Kidney (tissue), 14 donors: Measurements from ENCODE around the gene ANKRD13B. TPM values are rescaled to one million over a fixed set of nuclear protein-coding genes. Genes with fewer than 3 reads are reported as not detected.

Experiments
- DNase-seq, 5 donors: peaks; one replicate each; pipeline ENCODE4 v3.0.0-alpha.2; 2013 to 2020
- FAIRE-seq: peaks from 2 replicates; lab custom pipeline; 2012; peaks lifted over from hg19 to GRCh38; lab: Jason Lieb, UNC
- H3K27ac ChIP-seq, 2 donors: one replicate each; pipeline ENCODE4 v1.7.0; 2013; ENCODE audit warnings: low read depth in 2 of 2, low read length in 2 of 2, inconsistent platforms in 1 of 2
- H3K27me3 ChIP-seq: one replicate; pipeline ENCODE4 v1.7.1; 2013; ENCODE audit warnings: low read length, inconsistent platforms; ENCODE audit not compliant: control insufficient read depth, insufficient read depth
- H3K36me3 ChIP-seq, 3 donors: one replicate each; pipeline versions ENCODE4 v1.7.0 to v1.7.1; 2013; ENCODE audit warnings: low read length in 3 of 3, control low read depth in 1 of 3, inconsistent platforms in 1 of 3; ENCODE audit not compliant: insufficient read depth in 3 of 3, control insufficient read depth in 2 of 3
- H3K4me1 ChIP-seq, 3 donors: one replicate each; pipeline versions ENCODE4 v1.7.0 to v1.7.1; 2013; ENCODE audit warnings: low read length in 3 of 3, inconsistent platforms in 1 of 3, low read depth in 1 of 3; ENCODE audit not compliant: control insufficient read depth in 2 of 3, insufficient read depth in 2 of 3
- H3K4me3 ChIP-seq, 3 donors: one replicate each; pipeline versions ENCODE4 v1.7.0 to v1.8.1; 2013; ENCODE audit warnings: low read length in 3 of 3, control low read depth in 1 of 3, inconsistent platforms in 1 of 3
- H3K9ac ChIP-seq, 3 donors: one replicate each; pipeline versions ENCODE4 v1.7.0 to v1.7.1; 2013; ENCODE audit warnings: low read length in 3 of 3, control low read depth in 1 of 3, inconsistent platforms in 1 of 3
- H3K9me3 ChIP-seq, 3 donors: one replicate each; pipeline versions ENCODE4 v1.7.0 to v1.7.1; 2013; ENCODE audit warnings: low read length in 3 of 3, control low read depth in 1 of 3, inconsistent platforms in 1 of 3; ENCODE audit not compliant: control insufficient read depth in 2 of 3, insufficient read depth in 1 of 3
- intact Hi-C: fragments of 100-400 bp; cut with DNase I; formaldehyde crosslinking; loops from one replicate; pipeline ENCODE4 v1.11.1; 2022
- polyA plus RNA-seq: library from polyadenylated mRNA; stranded (reverse); fragments of 350-450 nt; fragmentation: Illumina TruSeq; extraction: RNeasy Lipid Tissue Mini Kit (QIAGEN cat#74804); gene quantifications from one replicate; pipeline ENCODE4 v1.2.3, GENCODE V29; 2014; ENCODE audit warnings: low read depth, low replicate concordance; ENCODE audit not compliant: insufficient read depth
- total RNA-seq: library from RNA; stranded (reverse); fragmentation: NEBNext Ultra II Directional; extraction: Animal tissue kit (Norgen Biotek cat#: 25700); gene quantifications from one replicate; pipeline ENCODE4 v1.2.1, GENCODE V29; 2021
- TF ChIP-seq, protein P1 (sequence below): IDR thresholded peaks from 3 replicates; pipeline ENCODE4 v1.5.1; 2012; ENCODE audit warnings: mild to moderate bottlenecking, moderate library complexity, borderline replicate concordance; ENCODE audit not compliant: insufficient read depth; ENCODE audit errors: extremely low read depth
- donor health status: control.
- donor health status: control.
- donor health status: control.
- donor health status: control.
- donor health status: control.
- donor health status: DM: yes; HTN: yes; CAD: no.
- donor health status: Normal renal cell carcinoma (clear cell type).

ANKRD13B gene
- total and polyA plus RNA-seq, 2 donors from 2014 or later: 2.8 to 3.3 TPM

DNA sequence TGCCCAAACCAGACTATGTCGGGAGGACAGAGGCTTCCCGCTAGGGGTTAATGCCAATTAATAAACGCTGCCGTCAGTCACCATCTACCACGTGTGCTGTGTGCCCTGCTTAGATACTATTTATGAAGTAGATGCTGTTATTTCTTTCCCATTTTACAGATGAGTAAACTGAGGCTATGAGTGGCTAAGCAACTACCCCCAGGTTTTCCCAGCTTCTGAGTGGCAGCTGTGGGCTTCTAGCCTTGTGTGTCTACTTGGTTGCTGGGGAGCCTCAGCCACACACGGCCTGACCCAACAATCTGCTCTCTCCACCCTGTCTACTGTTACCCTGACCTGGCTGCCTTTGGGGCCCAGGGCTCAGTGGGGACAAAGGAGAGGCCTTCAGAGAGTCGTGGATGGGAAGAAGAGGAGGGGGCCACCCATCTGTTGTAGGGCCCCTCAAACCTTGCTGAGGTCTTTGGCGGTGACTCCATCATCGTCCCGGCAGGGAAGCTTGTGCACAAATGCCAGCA, 10.6 kb upstream of the ANKRD13B start:
- FAIRE-seq: no peak
- Histone ChIP-seq H3K4me1 (peaks cover 0 to 19% (median 5%) of the 10 kb centered on the region in 3 donors), H3K27me3 (no peaks in the 10 kb centered on the region), H3K27ac (no peak overlapping the region), H3K9me3 (no peaks in the 10 kb centered on the region), H3K36me3 (peaks cover 0 to 15% (median 8%) of the 10 kb centered on the region in 3 donors), H3K4me3 (no peak overlapping the region), H3K9ac (no peak overlapping the region)
- TF ChIP-seq, protein P1, sequence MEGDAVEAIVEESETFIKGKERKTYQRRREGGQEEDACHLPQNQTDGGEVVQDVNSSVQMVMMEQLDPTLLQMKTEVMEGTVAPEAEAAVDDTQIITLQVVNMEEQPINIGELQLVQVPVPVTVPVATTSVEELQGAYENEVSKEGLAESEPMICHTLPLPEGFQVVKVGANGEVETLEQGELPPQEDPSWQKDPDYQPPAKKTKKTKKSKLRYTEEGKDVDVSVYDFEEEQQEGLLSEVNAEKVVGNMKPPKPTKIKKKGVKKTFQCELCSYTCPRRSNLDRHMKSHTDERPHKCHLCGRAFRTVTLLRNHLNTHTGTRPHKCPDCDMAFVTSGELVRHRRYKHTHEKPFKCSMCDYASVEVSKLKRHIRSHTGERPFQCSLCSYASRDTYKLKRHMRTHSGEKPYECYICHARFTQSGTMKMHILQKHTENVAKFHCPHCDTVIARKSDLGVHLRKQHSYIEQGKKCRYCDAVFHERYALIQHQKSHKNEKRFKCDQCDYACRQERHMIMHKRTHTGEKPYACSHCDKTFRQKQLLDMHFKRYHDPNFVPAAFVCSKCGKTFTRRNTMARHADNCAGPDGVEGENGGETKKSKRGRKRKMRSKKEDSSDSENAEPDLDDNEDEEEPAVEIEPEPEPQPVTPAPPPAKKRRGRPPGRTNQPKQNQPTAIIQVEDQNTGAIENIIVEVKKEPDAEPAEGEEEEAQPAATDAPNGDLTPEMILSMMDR: no peak
- intact Hi-C loops: no loop called here
- peak in 1 of 5 donors; percentile 29 for DNase-seq

DNA sequence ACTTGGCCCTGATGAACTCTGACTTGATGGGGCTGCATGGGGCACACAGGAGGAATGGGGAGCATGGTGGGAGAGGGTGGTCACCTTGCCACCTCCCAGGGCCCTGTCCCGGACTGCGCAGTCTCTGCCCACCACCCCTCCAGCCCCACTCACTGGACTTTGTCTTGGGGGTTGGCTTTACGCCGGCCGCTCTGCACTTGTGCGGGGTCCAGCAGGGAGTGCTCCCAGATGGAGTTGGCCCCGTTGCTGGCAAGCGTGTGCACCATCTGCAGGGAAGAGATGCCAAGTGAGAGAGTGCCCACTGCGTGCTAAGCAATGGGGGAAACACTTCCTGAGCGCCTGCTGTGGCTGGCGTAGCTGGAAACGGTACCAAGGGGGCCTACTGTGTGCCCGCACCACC, 10.2 kb upstream of the ANKRD13B start:
- H3K27me3 ChIP-seq: no peaks in the 10 kb centered on the region
- TF ChIP-seq, protein P1: no peak
- no peak for FAIRE-seq

DNA sequence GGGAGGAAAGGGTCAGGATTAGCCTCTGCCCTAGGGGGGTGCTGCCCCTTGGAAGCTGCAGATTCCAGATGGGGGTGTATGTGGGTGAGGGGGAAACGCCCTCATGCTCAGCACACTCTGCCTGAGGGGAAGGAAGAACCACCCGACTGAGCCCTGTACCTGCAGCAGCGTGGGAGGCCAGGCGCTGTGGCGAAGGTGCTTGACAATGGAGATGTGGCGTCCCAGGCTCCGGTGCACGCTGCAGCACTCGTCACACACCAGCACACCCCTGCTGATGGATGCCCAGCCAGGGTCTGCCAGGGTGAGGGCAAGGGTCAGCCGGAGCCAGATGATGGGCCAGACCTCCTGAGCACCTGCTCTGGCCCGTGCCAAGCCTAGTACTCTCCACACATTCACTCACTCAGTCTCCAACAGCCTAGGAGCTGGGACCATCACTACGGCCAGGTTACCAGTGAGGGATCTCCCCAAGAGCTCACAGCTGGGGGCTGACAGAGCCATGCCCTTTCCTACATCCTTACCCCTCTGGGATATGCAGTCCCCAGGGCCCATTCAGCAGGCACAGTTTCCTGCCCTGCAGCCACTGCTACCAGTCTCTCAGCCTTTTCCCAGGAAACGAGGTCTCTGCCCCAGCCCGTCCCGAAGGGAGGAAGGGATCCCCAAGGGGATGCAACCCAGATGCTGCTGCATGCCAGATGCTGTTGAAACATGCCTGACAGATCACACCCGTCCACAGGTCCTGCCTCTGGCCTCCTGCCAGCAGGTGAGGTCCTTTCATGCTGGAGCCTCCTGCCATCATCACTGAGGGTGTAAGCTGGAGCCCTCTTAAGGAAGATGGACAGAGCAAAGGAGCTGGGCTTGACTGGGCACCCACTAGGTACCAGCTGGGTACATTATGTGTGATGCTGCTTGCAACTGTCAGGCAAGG, 9.3 kb upstream of the ANKRD13B start:
- TF ChIP-seq, protein P1: no peak
- Histone ChIP-seq H3K27me3 (no peaks in the 10 kb centered on the region), H3K9me3 (no peaks in the 10 kb centered on the region), H3K27ac (no peak overlapping the region), H3K36me3 (peaks cover 0 to 6% (median 5%) of the 10 kb centered on the region in 3 donors), H3K9ac (no peak overlapping the region), H3K4me1 (peaks cover 0 to 31% (median 16%) of the 10 kb centered on the region in 3 donors), H3K4me3 (no peak overlapping the region)
- DNase-seq: peak in 1 of 5 donors; percentile 44
- intact Hi-C loops: no loop called here
- no peak for FAIRE-seq

More for the DNA sequence above, 10.2 kb upstream of the ANKRD13B start:
- DNase-seq: peak in 1 of 5 donors; percentile 33
- Histone ChIP-seq H3K9ac (no peak overlapping the region), H3K4me3 (no peak overlapping the region), H3K27ac (no peak overlapping the region), H3K9me3 (no peaks in the 10 kb centered on the region), H3K36me3 (peaks cover 0 to 12% (median 8%) of the 10 kb centered on the region in 3 donors), H3K4me1 (peaks cover 0 to 23% (median 8%) of the 10 kb centered on the region in 3 donors)
- intact Hi-C loops: no loop called here
